ENCODE measurements around the gene ITGAX.

The ITGAX gene

GRCh38 chr16:31427441-31428278 is 72.7 kb downstream of the ITGAX start:
- DNase-seq = no peak
- H3K36me3 ChIP-seq (ENCODE audit: control insufficient read depth, insufficient read depth, low read length) = no peaks in the 10 kb centered on the region
- no CpG with 5 or more reads among the region's 83 CpGs for WGBS (ENCODE audit: extremely low coverage, insufficient coverage, low lambda C conversion rate)

GRCh38 chr16:31428279-31428597 is 73.3 kb downstream of the ITGAX start, which contains the start of gene COX6A2:
TSS of gene COX6A2 (minus strand) at chr16:31428360. CDS start at chr16:31428325, 35 bp downstream.
- no peaks in the 10 kb centered on the region for H3K4me1 ChIP-seq (ENCODE audit: control insufficient read depth, low read depth, low read length)
- no CpG with 5 or more reads among the region's 7 CpGs for WGBS (ENCODE audit: extremely low coverage, insufficient coverage, low lambda C conversion rate)
- H3K18ac ChIP-seq (ENCODE audit: low read length) = no peak within 1 kb of the TSS
- H2BK5ac ChIP-seq (ENCODE audit: low read length) = no peak within 1 kb of the TSS
- H2AK5ac ChIP-seq (ENCODE audit: low read length) = no peak within 1 kb of the TSS
- H3K27me3 ChIP-seq (ENCODE audit: insufficient read depth, low read length, poor library complexity) = peaks cover 5% of the 10 kb centered on the region
- H3K4ac ChIP-seq (ENCODE audit: low read depth, low read length) = peak within 1 kb of the TSS; percentile 1
- no peak within 1 kb of the TSS for H4K5ac ChIP-seq (ENCODE audit: low read length)
- H3K27ac ChIP-seq (ENCODE audit: low read depth, low read length) = no peak within 1 kb of the TSS
- no peaks in the 10 kb centered on the region for H3K79me1 ChIP-seq (ENCODE audit: low read length)
- H3K56ac ChIP-seq (ENCODE audit: low read length) = no peak within 1 kb of the TSS
- no peak within 1 kb of the TSS for H3K4me2 ChIP-seq (ENCODE audit: low read length)
- no peak within 1 kb of the TSS for H3K9ac ChIP-seq (ENCODE audit: low read length)
- no peak within 1 kb of the TSS for H2BK120ac ChIP-seq (ENCODE audit: low read depth, low read length)
- no peaks in the 10 kb centered on the region for H3K79me2 ChIP-seq (ENCODE audit: control insufficient read depth, insufficient read depth, low read length)
- H3K23ac ChIP-seq (ENCODE audit: low read length) = no peak within 1 kb of the TSS
- H2BK15ac ChIP-seq (replicated peaks; ENCODE audit: low read depth) = no peak within 1 kb of the TSS
- no peak within 1 kb of the TSS for H3K4me3 ChIP-seq (ENCODE audit: low read length)
- no peak for DNase-seq
- no peaks in the 10 kb centered on the region for H3K36me3 ChIP-seq (ENCODE audit: control insufficient read depth, insufficient read depth, low read length)
- no peak within 1 kb of the TSS for H4K8ac ChIP-seq (ENCODE audit: low read depth, low read length)

More at GRCh38 chr16:31427441-31428278, 72.7 kb downstream of the ITGAX start:
- Histone ChIP-seq H2AK5ac (ENCODE audit: low read length) (no peak overlapping the region), H3K27me3 (ENCODE audit: insufficient read depth, low read length, poor library complexity) (peaks cover 5% of the 10 kb centered on the region), H3K4me1 (ENCODE audit: control insufficient read depth, low read depth, low read length) (no peaks in the 10 kb centered on the region), H3K4me2 (ENCODE audit: low read length) (no peak overlapping the region), H3K4me3 (ENCODE audit: low read length) (no peak overlapping the region), H3K56ac (ENCODE audit: low read length) (no peak overlapping the region), H2BK120ac (ENCODE audit: low read depth, low read length) (no peak overlapping the region), H4K5ac (ENCODE audit: low read length) (no peak overlapping the region), H3K18ac (ENCODE audit: low read length) (no peak overlapping the region), H3K27ac (ENCODE audit: low read depth, low read length) (no peak overlapping the region), H3K9ac (ENCODE audit: low read length) (no peak overlapping the region), H3K79me2 (ENCODE audit: control insufficient read depth, insufficient read depth, low read length) (no peaks in the 10 kb centered on the region), H3K4ac (ENCODE audit: low read depth, low read length) (peak overlapping the region; percentile 1), H3K23ac (ENCODE audit: low read length) (no peak overlapping the region), H4K8ac (ENCODE audit: low read depth, low read length) (no peak overlapping the region), H2BK15ac (replicated peaks; ENCODE audit: low read depth) (no peak overlapping the region), H2BK5ac (ENCODE audit: low read length) (no peak overlapping the region), H3K79me1 (ENCODE audit: low read length) (no peaks in the 10 kb centered on the region)

GRCh38 chr16:31428638-31429247 is 73.8 kb downstream of the ITGAX start:
- no CpG with 5 or more reads among the region's 7 CpGs for WGBS (ENCODE audit: extremely low coverage, insufficient coverage, low lambda C conversion rate)

GRCh38 chr16:31429314-31429713 is 74.3 kb downstream of the ITGAX start:
- H3K56ac ChIP-seq (ENCODE audit: low read length) = no peak overlapping the region
- H3K27ac ChIP-seq (ENCODE audit: low read depth, low read length) = no peak overlapping the region
- H2AK5ac ChIP-seq (ENCODE audit: low read length) = no peak overlapping the region
- no peak for DNase-seq
- peaks cover 5% of the 10 kb centered on the region for H3K27me3 ChIP-seq (ENCODE audit: insufficient read depth, low read length, poor library complexity)
- H3K4me2 ChIP-seq (ENCODE audit: low read length) = no peak overlapping the region
- no peak overlapping the region for H2BK15ac ChIP-seq (replicated peaks; ENCODE audit: low read depth)
- no peaks in the 10 kb centered on the region for H3K79me1 ChIP-seq (ENCODE audit: low read length)
- H3K23ac ChIP-seq (ENCODE audit: low read length) = no peak overlapping the region
- no peak overlapping the region for H2BK5ac ChIP-seq (ENCODE audit: low read length)
- WGBS (ENCODE audit: extremely low coverage, insufficient coverage, low lambda C conversion rate) = no CpG with 5 or more reads among the region's 1 CpG
- H3K18ac ChIP-seq (ENCODE audit: low read length) = no peak overlapping the region
- H3K4me1 ChIP-seq (ENCODE audit: control insufficient read depth, low read depth, low read length) = no peaks in the 10 kb centered on the region
- H3K9ac ChIP-seq (ENCODE audit: low read length) = no peak overlapping the region
- H4K5ac ChIP-seq (ENCODE audit: low read length) = no peak overlapping the region
- H2BK120ac ChIP-seq (ENCODE audit: low read depth, low read length) = no peak overlapping the region
- H3K4me3 ChIP-seq (ENCODE audit: low read length) = no peak overlapping the region
- H3K79me2 ChIP-seq (ENCODE audit: control insufficient read depth, insufficient read depth, low read length) = no peaks in the 10 kb centered on the region
- H3K4ac ChIP-seq (ENCODE audit: low read depth, low read length) = no peak overlapping the region
- no peak overlapping the region for H4K8ac ChIP-seq (ENCODE audit: low read depth, low read length)
- H3K36me3 ChIP-seq (ENCODE audit: control insufficient read depth, insufficient read depth, low read length) = no peaks in the 10 kb centered on the region

More at GRCh38 chr16:31428638-31429247, 73.8 kb downstream of the ITGAX start:
- Histone ChIP-seq H2AK5ac (ENCODE audit: low read length) (no peak overlapping the region), H2BK120ac (ENCODE audit: low read depth, low read length) (no peak overlapping the region), H2BK5ac (ENCODE audit: low read length) (no peak overlapping the region), H3K27ac (ENCODE audit: low read depth, low read length) (no peak overlapping the region), H3K4ac (ENCODE audit: low read depth, low read length) (no peak overlapping the region), H3K4me3 (ENCODE audit: low read length) (no peak overlapping the region), H3K27me3 (ENCODE audit: insufficient read depth, low read length, poor library complexity) (peaks cover 5% of the 10 kb centered on the region), H3K4me1 (ENCODE audit: control insufficient read depth, low read depth, low read length) (no peaks in the 10 kb centered on the region), H3K9ac (ENCODE audit: low read length) (no peak overlapping the region), H3K18ac (ENCODE audit: low read length) (no peak overlapping the region), H3K4me2 (ENCODE audit: low read length) (no peak overlapping the region), H3K79me1 (ENCODE audit: low read length) (no peaks in the 10 kb centered on the region), H2BK15ac (replicated peaks; ENCODE audit: low read depth) (no peak overlapping the region), H3K79me2 (ENCODE audit: control insufficient read depth, insufficient read depth, low read length) (no peaks in the 10 kb centered on the region), H4K8ac (ENCODE audit: low read depth, low read length) (no peak overlapping the region), H3K56ac (ENCODE audit: low read length) (no peak overlapping the region), H3K23ac (ENCODE audit: low read length) (no peak overlapping the region), H3K36me3 (ENCODE audit: control insufficient read depth, insufficient read depth, low read length) (no peaks in the 10 kb centered on the region), H4K5ac (ENCODE audit: low read length) (no peak overlapping the region)
- DNase-seq = no peak

- WGBS (ENCODE audit: extremely low coverage, insufficient coverage, low lambda C conversion rate) = no CpG with 5 or more reads among the region's 3 CpGs
- no peak overlapping the region for H2BK15ac ChIP-seq (replicated peaks; ENCODE audit: low read depth)
- no peak overlapping the region for H2BK120ac ChIP-seq (ENCODE audit: low read depth, low read length)
- no peak overlapping the region for H3K23ac ChIP-seq (ENCODE audit: low read length)
- no peak overlapping the region for H3K18ac ChIP-seq (ENCODE audit: low read length)
- no peaks in the 10 kb centered on the region for H3K79me1 ChIP-seq (ENCODE audit: low read length)
- no peak overlapping the region for H3K4ac ChIP-seq (ENCODE audit: low read depth, low read length)
- H3K79me2 ChIP-seq (ENCODE audit: control insufficient read depth, insufficient read depth, low read length) = no peaks in the 10 kb centered on the region
- no peak overlapping the region for H3K56ac ChIP-seq (ENCODE audit: low read length)
- no peak overlapping the region for H2AK5ac ChIP-seq (ENCODE audit: low read length)
- H3K27ac ChIP-seq (ENCODE audit: low read depth, low read length) = no peak overlapping the region
- H3K4me1 ChIP-seq (ENCODE audit: control insufficient read depth, low read depth, low read length) = no peaks in the 10 kb centered on the region
- no peaks in the 10 kb centered on the region for H3K36me3 ChIP-seq (ENCODE audit: control insufficient read depth, insufficient read depth, low read length)
- no peak overlapping the region for H4K5ac ChIP-seq (ENCODE audit: low read length)
- no peak overlapping the region for H3K4me2 ChIP-seq (ENCODE audit: low read length)
- no peak overlapping the region for H2BK5ac ChIP-seq (ENCODE audit: low read length)
- peaks cover 5% of the 10 kb centered on the region for H3K27me3 ChIP-seq (ENCODE audit: insufficient read depth, low read length, poor library complexity)
- no peak overlapping the region for H3K9ac ChIP-seq (ENCODE audit: low read length)
- no peak overlapping the region for H3K4me3 ChIP-seq (ENCODE audit: low read length)
- DNase-seq = no peak
- H4K8ac ChIP-seq (ENCODE audit: low read depth, low read length) = no peak overlapping the region
These were observed 74.8 kb downstream of the ITGAX start for GRCh38 chr16:31429796-31430195.
